ENCODE data around the gene CNN1. TPM values are rescaled to one million over a fixed set of nuclear protein-coding genes. Genes with fewer than 3 reads are reported as not detected.
"Not testable (repeated sequence)": the region's sequence is repeated elsewhere in the genome, so short reads cannot be mapped to it uniquely, and the experiment has no call there.

Gene CNN1
- total and polyA plus RNA-seq, 9 donors, result 40.4 to 144 (median 72.4) TPM

GRCh38 chr19:11598103-11598483 is 59.4 kb downstream of the CNN1 start:
- no peaks in the 10 kb centered on the region for H3K27me3 ChIP-seq (ENCODE audit: control insufficient read depth, insufficient read depth, low read length)
- peaks cover 8% of the 10 kb centered on the region for H3K36me3 ChIP-seq (ENCODE audit: control insufficient read depth, insufficient read depth, low read length)
- no peak for DNase-seq
- H3K4me3 ChIP-seq (ENCODE audit: low read length), result peak overlapping the region; percentile 97
- peaks cover 2% of the 10 kb centered on the region for H3K9me3 ChIP-seq (replicated peaks; ENCODE audit: control insufficient read depth, low read depth, low read length)
- WGBS (ENCODE audit: insufficient coverage), result no CpG with 5 or more reads among the region's 10 CpGs
- H3K4me1 ChIP-seq (ENCODE audit: control insufficient read depth, insufficient read depth, low read length), result peaks cover 15% of the 10 kb centered on the region
- peak overlapping the region; percentile 96 for H3K27ac ChIP-seq (ENCODE audit: low read length)

- Histone ChIP-seq H3K9me3 (replicated peaks; ENCODE audit: control insufficient read depth, low read depth, low read length) (peaks cover 2% of the 10 kb centered on the region), H3K36me3 (ENCODE audit: control insufficient read depth, insufficient read depth, low read length) (peaks cover 10% of the 10 kb centered on the region), H3K4me1 (ENCODE audit: control insufficient read depth, insufficient read depth, low read length) (peaks cover 15% of the 10 kb centered on the region), H3K27ac (ENCODE audit: low read length) (no peak overlapping the region), H3K27me3 (ENCODE audit: control insufficient read depth, insufficient read depth, low read length) (no peaks in the 10 kb centered on the region), H3K4me3 (ENCODE audit: low read length) (no peak overlapping the region)
- no peak for DNase-seq
- no CpG with 5 or more reads among the region's 2 CpGs for WGBS (ENCODE audit: insufficient coverage)
Observed at GRCh38 chr19:11598746-11599145, 60.1 kb downstream of the CNN1 start.

- WGBS (ENCODE audit: insufficient coverage), result 93% methylated on average over 4 of the region's 8 CpGs
- H3K27me3 ChIP-seq (ENCODE audit: control insufficient read depth, insufficient read depth, low read length); H3K9me3 ChIP-seq (replicated peaks; ENCODE audit: control insufficient read depth, low read depth, low read length); H3K4me3 ChIP-seq (ENCODE audit: low read length); H3K27ac ChIP-seq (ENCODE audit: low read length); DNase-seq: not testable (repeated sequence)
- Histone ChIP-seq H3K36me3 (ENCODE audit: control insufficient read depth, insufficient read depth, low read length) (peaks cover 19% of the 10 kb centered on the region), H3K4me1 (ENCODE audit: control insufficient read depth, insufficient read depth, low read length) (peaks cover 15% of the 10 kb centered on the region)
Observed at GRCh38 chr19:11599704-11600103, 61.1 kb downstream of the CNN1 start.

Other genes with a start within 250 kb of the CNN1 start
- not detected for gene TSPAN16, start 242.7 kb upstream of the CNN1 start, total RNA-seq
- gene TSPAN16, start 242.7 kb upstream of the CNN1 start, polyA plus RNA-seq (ENCODE audit: insufficient read depth in 1 of 8, insufficient read length in 8 of 8, low replicate concordance in 1 of 8), result not detected
- 4.3 TPM for gene RAB3D, start 199.2 kb upstream of the CNN1 start, total RNA-seq
- gene RAB3D, start 199.2 kb upstream of the CNN1 start, polyA plus RNA-seq (ENCODE audit: insufficient read depth in 1 of 8, insufficient read length in 8 of 8, low replicate concordance in 1 of 8), result 10 to 100 TPM in 1 of 8 donors, 1 to 10 TPM in 7; 4.1 to 10.7 (median 6.6) TPM
- 48.2 TPM for gene TMEM205, start 192.6 kb upstream of the CNN1 start, total RNA-seq
- 10 to 100 TPM; 40.1 to 53.6 (median 45.5) TPM for gene TMEM205, start 192.6 kb upstream of the CNN1 start, polyA plus RNA-seq (ENCODE audit: insufficient read depth in 1 of 8, insufficient read length in 8 of 8, low replicate concordance in 1 of 8)
- gene CCDC159, start 192.3 kb upstream of the CNN1 start, total RNA-seq, result 5.2 TPM
- gene CCDC159, start 192.3 kb upstream of the CNN1 start, polyA plus RNA-seq (ENCODE audit: insufficient read depth in 1 of 8, insufficient read length in 8 of 8, low replicate concordance in 1 of 8), result 10 to 100 TPM in 2 of 8 donors, 1 to 10 TPM in 6; 5.1 to 13.7 (median 8.3) TPM
- 4.8 TPM for gene PLPPR2, start 183.4 kb upstream of the CNN1 start, total RNA-seq
- 10 to 100 TPM; 11.0 to 16.7 (median 13.1) TPM for gene PLPPR2, start 183.4 kb upstream of the CNN1 start, polyA plus RNA-seq (ENCODE audit: insufficient read depth in 1 of 8, insufficient read length in 8 of 8, low replicate concordance in 1 of 8)
- gene SWSAP1, start 164.2 kb upstream of the CNN1 start, total RNA-seq, result 1.3 TPM
- 1 to 10 TPM; 1.4 to 1.9 (median 1.7) TPM for gene SWSAP1, start 164.2 kb upstream of the CNN1 start, polyA plus RNA-seq (ENCODE audit: insufficient read depth in 1 of 8, insufficient read length in 8 of 8, low replicate concordance in 1 of 8)
- gene EPOR, start 154.5 kb upstream of the CNN1 start, total RNA-seq, result 3.0 TPM
- 1 to 10 TPM; 2.4 to 5.3 (median 3.7) TPM for gene EPOR, start 154.5 kb upstream of the CNN1 start, polyA plus RNA-seq (ENCODE audit: insufficient read depth in 1 of 8, insufficient read length in 8 of 8, low replicate concordance in 1 of 8)
- gene RGL3, start 119.5 kb upstream of the CNN1 start, total RNA-seq, result 0.31 TPM
- 1 to 10 TPM in 1 of 8 donors, under 1 TPM in 7; 0.12 to 2.3 (median 0.43) TPM for gene RGL3, start 119.5 kb upstream of the CNN1 start, polyA plus RNA-seq (ENCODE audit: insufficient read depth in 1 of 8, insufficient read length in 8 of 8, low replicate concordance in 1 of 8)
- 0.22 TPM for gene ODAD3, start 103.7 kb upstream of the CNN1 start, total RNA-seq
- gene ODAD3, start 103.7 kb upstream of the CNN1 start, polyA plus RNA-seq (ENCODE audit: insufficient read depth in 1 of 8, insufficient read length in 8 of 8, low replicate concordance in 1 of 8), result under 1 TPM; 0.11 to 0.49 (median 0.21) TPM
- 80.5 TPM for gene PRKCSH, start 103.2 kb upstream of the CNN1 start, total RNA-seq
- gene PRKCSH, start 103.2 kb upstream of the CNN1 start, polyA plus RNA-seq (ENCODE audit: insufficient read depth in 1 of 8, insufficient read length in 8 of 8, low replicate concordance in 1 of 8), result 100 to 1,000 TPM; 161 to 260 (median 201) TPM
- gene ELAVL3, start 57.8 kb upstream of the CNN1 start, total RNA-seq, result 0.09 TPM
- under 1 TPM in 6 of 8 donors, not detected in 2; 0.05 to 0.16 (median 0.10) TPM for gene ELAVL3, start 57.8 kb upstream of the CNN1 start, polyA plus RNA-seq (ENCODE audit: insufficient read depth in 1 of 8, insufficient read length in 8 of 8, low replicate concordance in 1 of 8)
- 3.4 TPM for gene ZNF653, start 33.0 kb upstream of the CNN1 start, total RNA-seq
- 1 to 10 TPM; 4.4 to 8.3 (median 5.9) TPM for gene ZNF653, start 33.0 kb upstream of the CNN1 start, polyA plus RNA-seq (ENCODE audit: insufficient read depth in 1 of 8, insufficient read length in 8 of 8, low replicate concordance in 1 of 8)
- gene ECSIT, start 9.7 kb upstream of the CNN1 start, total RNA-seq, result 39.6 TPM
- gene ECSIT, start 9.7 kb upstream of the CNN1 start, polyA plus RNA-seq (ENCODE audit: insufficient read depth in 1 of 8, insufficient read length in 8 of 8, low replicate concordance in 1 of 8), result 10 to 100 TPM; 41.6 to 51.4 (median 44.5) TPM
- 32.3 TPM for gene ELOF1, start 20.4 kb downstream of the CNN1 start, total RNA-seq
- gene ELOF1, start 20.4 kb downstream of the CNN1 start, polyA plus RNA-seq (ENCODE audit: insufficient read depth in 1 of 8, insufficient read length in 8 of 8, low replicate concordance in 1 of 8), result 10 to 100 TPM; 33.5 to 43.3 (median 38.8) TPM
- gene ACP5, start 38.8 kb downstream of the CNN1 start, total RNA-seq, result 1.8 TPM
- 1 to 10 TPM in 7 of 8 donors, under 1 TPM in 1; 0.81 to 4.9 (median 1.5) TPM for gene ACP5, start 38.8 kb downstream of the CNN1 start, polyA plus RNA-seq (ENCODE audit: insufficient read depth in 1 of 8, insufficient read length in 8 of 8, low replicate concordance in 1 of 8)
- 20.5 TPM for gene ZNF627, start 58.6 kb downstream of the CNN1 start, total RNA-seq
- 10 to 100 TPM; 11.1 to 16.1 (median 12.9) TPM for gene ZNF627, start 58.6 kb downstream of the CNN1 start, polyA plus RNA-seq (ENCODE audit: insufficient read depth in 1 of 8, insufficient read length in 8 of 8, low replicate concordance in 1 of 8)
- 9.1 TPM for gene ZNF823, start 200.1 kb downstream of the CNN1 start, total RNA-seq
- 1 to 10 TPM; 3.1 to 4.9 (median 4.2) TPM for gene ZNF823, start 200.1 kb downstream of the CNN1 start, polyA plus RNA-seq (ENCODE audit: insufficient read depth in 1 of 8, insufficient read length in 8 of 8, low replicate concordance in 1 of 8)
- 13.2 TPM for gene ZNF441, start 228.1 kb downstream of the CNN1 start, total RNA-seq
- 1 to 10 TPM; 5.2 to 7.2 (median 6.2) TPM for gene ZNF441, start 228.1 kb downstream of the CNN1 start, polyA plus RNA-seq (ENCODE audit: insufficient read depth in 1 of 8, insufficient read length in 8 of 8, low replicate concordance in 1 of 8)

Measured in muscle of leg (tissue), 11 donors.